Adrenal gland (tissue), 5 donors: ENCODE data around the gene HOXA9.

Source experiments
- POLR2A ChIP-seq, 2 donors: fragments of 450-650 bp; IDR thresholded peaks; one replicate each; pipeline ENCODE4 v1.6.1; 2017; ENCODE audit warnings: antibody characterized with exemption in 2 of 2, mild to moderate bottlenecking in 2 of 2, moderate library complexity in 1 of 2
- TF ChIP-seq, protein P1 (sequence below), 6 experiments: fragments of 450-650 bp in 4 of 6; fragments of 200-600 bp in 2 of 6; sonication (generic) in 1 of 6; IDR thresholded peaks; 1 replicate in 5 of 6; 2 replicates in 1 of 6; pipeline versions ENCODE4 v1.5.1 to v1.8.0; 2016 to 2021; ENCODE audit warnings: antibody characterized with exemption in 6 of 6, mild to moderate bottlenecking in 2 of 6, moderate library complexity in 1 of 6
- donor health status: DM: no; HTN: no; CAD: no.

DNA sequence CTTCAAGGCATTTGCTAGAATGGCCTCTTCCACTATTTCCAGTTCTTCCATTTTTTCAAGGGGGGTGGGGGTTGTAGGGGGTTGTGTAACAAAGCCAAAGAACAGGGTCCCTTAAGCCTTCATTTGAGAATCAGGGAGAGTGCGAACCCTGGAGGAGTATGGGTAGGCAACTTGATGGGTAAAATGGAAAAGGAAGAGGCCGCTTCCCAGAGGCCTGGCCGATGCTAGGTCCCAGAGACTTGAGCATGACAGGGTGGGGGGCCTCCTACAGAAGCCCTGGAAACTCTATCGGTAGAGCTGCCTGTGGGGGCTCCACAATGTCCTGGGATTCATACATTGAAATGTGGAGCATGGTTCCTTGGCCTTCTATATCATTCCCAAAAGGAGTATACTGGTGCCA, 43.7 kb upstream of the HOXA9 start:
- no peak for TF ChIP-seq POLR2A (IDR thresholded peaks at IDR 0.05)
- TF ChIP-seq, protein P1, sequence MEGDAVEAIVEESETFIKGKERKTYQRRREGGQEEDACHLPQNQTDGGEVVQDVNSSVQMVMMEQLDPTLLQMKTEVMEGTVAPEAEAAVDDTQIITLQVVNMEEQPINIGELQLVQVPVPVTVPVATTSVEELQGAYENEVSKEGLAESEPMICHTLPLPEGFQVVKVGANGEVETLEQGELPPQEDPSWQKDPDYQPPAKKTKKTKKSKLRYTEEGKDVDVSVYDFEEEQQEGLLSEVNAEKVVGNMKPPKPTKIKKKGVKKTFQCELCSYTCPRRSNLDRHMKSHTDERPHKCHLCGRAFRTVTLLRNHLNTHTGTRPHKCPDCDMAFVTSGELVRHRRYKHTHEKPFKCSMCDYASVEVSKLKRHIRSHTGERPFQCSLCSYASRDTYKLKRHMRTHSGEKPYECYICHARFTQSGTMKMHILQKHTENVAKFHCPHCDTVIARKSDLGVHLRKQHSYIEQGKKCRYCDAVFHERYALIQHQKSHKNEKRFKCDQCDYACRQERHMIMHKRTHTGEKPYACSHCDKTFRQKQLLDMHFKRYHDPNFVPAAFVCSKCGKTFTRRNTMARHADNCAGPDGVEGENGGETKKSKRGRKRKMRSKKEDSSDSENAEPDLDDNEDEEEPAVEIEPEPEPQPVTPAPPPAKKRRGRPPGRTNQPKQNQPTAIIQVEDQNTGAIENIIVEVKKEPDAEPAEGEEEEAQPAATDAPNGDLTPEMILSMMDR (IDR thresholded peaks at IDR 0.05): no peak
